Measurements from ENCODE around the gene CAPN2. TPM values are rescaled to one million over a fixed set of nuclear protein-coding genes. Genes with fewer than 3 reads are reported as not detected.

The CAPN2 gene
- total and polyA plus RNA-seq, 5 experiments from 2014 or later: 68.6 to 101 (median 72.2) TPM

DNA sequence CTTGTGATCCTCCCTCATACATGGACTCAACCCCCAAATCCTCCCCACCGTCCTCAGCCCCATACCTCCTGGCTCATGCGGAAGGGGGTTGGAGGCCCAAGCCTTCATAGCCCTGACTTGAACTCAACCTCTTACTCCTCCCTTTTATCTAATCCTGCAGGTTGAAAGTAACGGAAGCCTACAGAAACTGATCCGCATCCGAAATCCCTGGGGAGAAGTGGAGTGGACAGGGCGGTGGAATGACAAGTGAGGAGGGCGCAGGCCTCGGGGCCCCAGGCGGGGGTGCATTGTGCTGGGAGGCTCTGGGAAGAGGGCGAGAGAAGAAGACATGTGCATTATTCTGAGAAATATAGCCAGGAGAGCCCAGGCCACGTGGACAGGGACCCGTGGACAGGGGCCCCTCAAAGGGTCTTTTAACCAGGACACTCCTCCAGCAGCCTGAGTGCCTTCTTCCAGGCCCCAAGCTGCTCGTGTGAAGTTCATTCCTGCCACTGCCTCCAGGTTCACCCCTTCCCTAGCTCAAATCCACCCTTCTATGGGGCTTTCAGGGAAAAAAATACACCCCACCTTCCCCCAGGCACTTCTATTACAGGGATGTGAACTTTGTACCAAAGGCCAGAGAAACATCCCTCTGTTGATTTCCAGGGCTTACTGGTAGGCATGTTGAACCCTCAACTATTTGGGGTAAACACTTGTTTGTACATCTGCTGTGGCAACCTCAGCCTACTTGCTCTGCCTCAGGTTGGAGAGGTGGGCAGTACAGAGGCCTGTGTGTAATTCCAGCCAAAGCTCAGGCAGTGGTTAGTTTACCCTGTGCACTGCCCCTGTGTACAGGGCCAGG is 38.6 kb downstream of the CAPN2 start:
- peaks cover 5 to 67% (median 23%) of the 10 kb centered on the region in 3 donors for H3K36me3 Mint-ChIP-seq

DNA sequence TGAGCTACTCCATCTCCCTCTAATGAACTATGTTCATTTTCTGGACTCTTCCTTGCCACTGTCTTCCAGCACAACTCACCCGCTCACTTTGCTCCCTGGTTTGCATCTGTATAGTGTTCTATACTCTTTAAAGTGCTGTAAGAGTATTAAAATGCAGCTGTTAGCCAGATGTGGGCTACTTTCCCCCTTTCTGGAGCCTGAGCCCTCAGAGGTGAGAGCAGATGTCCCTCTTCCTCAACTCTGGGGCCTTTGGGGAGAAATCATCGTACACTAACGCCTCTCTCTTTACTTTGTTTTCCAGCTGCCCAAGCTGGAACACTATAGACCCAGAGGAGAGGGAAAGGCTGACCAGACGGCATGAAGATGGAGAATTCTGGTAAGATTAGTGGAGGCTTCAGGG is 39.4 kb downstream of the CAPN2 start:
- DNase-seq (no peak), ATAC-seq (no peak)
- peaks cover 6 to 17% (median 8%) of the 10 kb centered on the region in 4 donors for H3K4me1 Mint-ChIP-seq
- no peak overlapping the region for H3K4me3 Mint-ChIP-seq
- H3K27me3 Mint-ChIP-seq: no peaks in the 10 kb centered on the region
- H3K9me3 Mint-ChIP-seq: no peaks in the 10 kb centered on the region
- POLR2A ChIA-PET: interaction anchor here (0.6 to 1.0 kb wide), 2 partner anchors 40 to 92 kb away, joined by 3 read pairs; partner anchors contain the start of gene CAPN2
- H3K36me3 Mint-ChIP-seq: peaks cover 5 to 68% (median 23%) of the 10 kb centered on the region in 3 donors
- H3K27ac Mint-ChIP-seq: no peak overlapping the region

More for the DNA sequence above, 38.6 kb downstream of the CAPN2 start:
- Mint-ChIP-seq H3K27me3 (no peaks in the 10 kb centered on the region), H3K4me3 (peak overlapping the region in 1 of 10 donors; percentile 45), H3K4me1 (peaks cover 6 to 17% (median 8%) of the 10 kb centered on the region in 4 donors), H3K27ac (no peak overlapping the region), H3K9me3 (no peaks in the 10 kb centered on the region)
- POLR2A ChIA-PET: interaction anchor here (1.0 to 3.0 kb wide), 2 partner anchors 39 kb away, joined by 3 to 22 read pairs; partner anchors contain the start of gene CAPN2
- ATAC-seq (no peak), DNase-seq (no peak)

DNA sequence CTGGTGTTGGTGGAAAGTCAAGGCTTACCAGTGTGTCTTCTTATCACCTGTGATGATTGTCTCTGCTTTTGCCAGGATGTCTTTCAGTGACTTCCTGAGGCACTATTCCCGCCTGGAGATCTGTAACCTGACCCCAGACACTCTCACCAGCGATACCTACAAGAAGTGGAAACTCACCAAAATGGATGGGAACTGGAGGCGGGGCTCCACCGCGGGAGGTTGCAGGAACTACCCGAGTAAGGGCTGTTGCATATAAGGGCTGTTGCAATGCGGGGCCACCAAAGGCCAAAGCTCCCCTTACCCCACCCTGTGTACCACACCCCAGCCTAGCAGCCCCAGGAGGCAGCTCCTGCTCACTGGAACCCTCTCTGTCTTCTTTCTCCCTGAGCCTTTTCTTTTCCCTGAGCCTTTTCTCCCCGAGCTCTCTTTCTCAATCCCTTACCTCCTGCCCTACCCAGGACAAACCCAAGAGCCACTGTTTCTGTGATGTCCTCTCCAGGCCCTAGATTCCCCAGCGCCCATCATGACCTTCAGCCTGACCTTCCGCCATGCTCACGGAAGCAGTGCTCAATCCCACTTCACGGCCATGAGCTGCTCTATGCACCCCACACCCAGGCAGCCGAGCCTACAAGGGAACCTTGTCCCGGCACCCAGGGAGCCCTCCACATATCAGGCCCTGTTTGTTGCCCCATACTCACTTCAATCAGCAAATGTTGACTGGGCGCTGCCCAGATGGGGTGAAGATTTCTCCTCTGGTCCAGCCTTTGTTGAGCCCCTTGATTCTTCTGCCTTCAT is 40.6 kb downstream of the CAPN2 start:
- no peak for DNase-seq
- Mint-ChIP-seq H3K27me3 (no peaks in the 10 kb centered on the region), H3K36me3 (peaks cover 5 to 72% (median 23%) of the 10 kb centered on the region in 3 donors), H3K9me3 (no peaks in the 10 kb centered on the region), H3K27ac (peak overlapping the region in 3 of 10 donors; percentile 56 to 74 (median 64)), H3K4me1 (peaks cover 6 to 14% (median 6%) of the 10 kb centered on the region in 4 donors), H3K4me3 (no peak overlapping the region)
- POLR2A ChIA-PET: no interaction called here
- no peak for ATAC-seq

DNA sequence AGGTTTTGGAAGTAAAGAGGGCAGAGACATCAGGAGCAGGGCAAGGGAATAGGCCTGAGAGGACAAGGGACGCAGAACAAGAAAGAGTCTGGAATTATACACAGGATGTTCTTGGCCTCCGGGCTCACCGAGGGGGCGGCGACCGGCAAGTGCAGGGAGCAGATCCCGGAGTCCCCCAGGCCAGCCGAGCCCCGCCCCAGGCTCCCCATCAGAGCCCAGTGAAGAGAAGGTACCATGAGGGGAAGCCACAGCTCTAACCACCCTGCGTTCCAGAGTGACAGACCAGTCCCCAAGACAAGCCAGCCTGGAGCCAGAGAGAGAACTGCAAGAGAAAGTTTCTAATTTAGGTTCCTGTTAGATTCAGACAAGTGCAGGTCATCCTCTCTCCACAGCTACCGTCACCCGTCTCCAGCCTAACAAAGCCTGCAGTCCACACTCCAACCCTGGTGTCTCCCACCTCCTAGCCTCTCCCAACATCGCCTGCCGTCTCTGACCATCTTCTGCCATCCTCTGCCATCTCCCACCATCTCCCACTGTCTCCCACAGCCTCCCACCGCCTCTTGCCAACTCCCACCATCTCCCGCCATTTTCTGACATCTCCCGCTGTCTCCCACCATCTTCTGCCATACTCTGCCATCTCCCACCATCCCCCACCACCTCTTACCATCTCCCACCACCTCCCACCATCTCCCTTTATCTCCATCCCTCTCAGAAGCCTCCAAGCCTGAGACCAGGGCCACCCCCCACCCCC is 42.5 kb downstream of the CAPN2 start:
- Mint-ChIP-seq H3K27ac (no peak overlapping the region), H3K36me3 (peaks cover 5 to 87% (median 27%) of the 10 kb centered on the region in 3 donors), H3K4me3 (no peak overlapping the region), H3K9me3 (no peaks in the 10 kb centered on the region), H3K4me1 (peaks cover 0 to 5% (median 3%) of the 10 kb centered on the region in 4 donors), H3K27me3 (no peaks in the 10 kb centered on the region)
- no peak for DNase-seq
- POLR2A ChIA-PET: no interaction called here
- ATAC-seq: no peak

DNA sequence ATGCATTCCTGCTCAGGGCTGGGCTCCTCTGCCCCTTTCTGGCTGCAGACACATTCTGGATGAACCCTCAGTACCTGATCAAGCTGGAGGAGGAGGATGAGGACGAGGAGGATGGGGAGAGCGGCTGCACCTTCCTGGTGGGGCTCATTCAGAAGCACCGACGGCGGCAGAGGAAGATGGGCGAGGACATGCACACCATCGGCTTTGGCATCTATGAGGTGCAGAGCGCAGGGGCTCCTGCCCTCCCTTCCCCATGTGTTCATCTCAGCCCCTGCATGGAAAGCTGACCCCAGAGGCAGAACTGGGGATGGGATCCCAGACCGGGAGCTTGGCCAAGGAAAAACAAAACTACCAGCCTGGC is 43.1 kb downstream of the CAPN2 start:
- Mint-ChIP-seq H3K9me3 (no peaks in the 10 kb centered on the region), H3K4me1 (peaks cover 0 to 5% (median 0%) of the 10 kb centered on the region in 4 donors), H3K4me3 (no peak overlapping the region), H3K27ac (peak overlapping the region in 1 of 10 donors; percentile 34), H3K27me3 (no peaks in the 10 kb centered on the region), H3K36me3 (peaks cover 5 to 86% (median 22%) of the 10 kb centered on the region in 3 donors)
- POLR2A ChIA-PET: no interaction called here
- DNase-seq: no peak
- no peak for ATAC-seq

DNA sequence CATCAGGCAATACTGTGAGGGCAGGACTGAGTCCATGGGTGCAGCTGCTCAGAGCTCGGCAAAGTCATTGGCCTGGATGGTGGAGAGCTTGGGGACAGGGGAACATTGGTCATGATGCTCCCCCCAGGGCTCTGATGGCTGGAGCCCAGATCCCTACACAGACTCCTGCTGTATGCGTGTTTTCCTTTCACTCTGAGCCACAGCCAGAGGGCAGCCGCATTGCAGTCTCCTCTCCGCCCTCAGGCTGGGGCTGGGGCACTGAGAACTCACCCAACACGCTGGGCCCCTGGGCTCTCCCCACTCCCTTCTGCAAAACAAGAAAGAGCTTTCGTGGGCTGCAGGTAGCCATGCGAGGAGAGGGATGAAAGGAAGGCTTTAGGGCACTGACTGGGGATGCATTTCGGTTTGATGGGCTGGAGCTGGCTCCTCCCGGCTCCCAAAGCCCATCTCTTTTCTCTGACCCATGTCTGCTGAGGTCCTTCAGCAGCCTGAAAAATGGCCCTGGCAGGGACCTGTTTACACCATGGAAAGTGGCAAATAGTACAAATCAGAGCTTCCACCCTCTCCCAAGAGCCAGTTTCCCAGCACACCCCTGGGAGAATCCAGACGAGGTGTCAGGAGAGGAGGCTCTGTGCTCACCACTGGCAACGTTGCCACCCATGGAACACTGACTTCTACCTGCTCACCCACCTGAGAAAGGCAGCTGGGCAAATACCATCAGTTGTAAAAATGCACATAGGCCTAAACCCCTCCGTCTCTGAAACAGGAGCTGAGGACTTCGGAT is 43.8 kb downstream of the CAPN2 start:
- no peaks in the 10 kb centered on the region for H3K9me3 Mint-ChIP-seq
- DNase-seq: no peak
- ATAC-seq: no peak
- peak overlapping the region in 2 of 10 donors; percentile 37 to 38 for H3K27ac Mint-ChIP-seq
- H3K27me3 Mint-ChIP-seq: no peaks in the 10 kb centered on the region
- H3K4me1 Mint-ChIP-seq: peaks cover 0 to 5% (median 0%) of the 10 kb centered on the region in 4 donors
- H3K36me3 Mint-ChIP-seq: peaks cover 5 to 86% (median 18%) of the 10 kb centered on the region in 3 donors
- POLR2A ChIA-PET: no interaction called here
- no peak overlapping the region for H3K4me3 Mint-ChIP-seq

DNA sequence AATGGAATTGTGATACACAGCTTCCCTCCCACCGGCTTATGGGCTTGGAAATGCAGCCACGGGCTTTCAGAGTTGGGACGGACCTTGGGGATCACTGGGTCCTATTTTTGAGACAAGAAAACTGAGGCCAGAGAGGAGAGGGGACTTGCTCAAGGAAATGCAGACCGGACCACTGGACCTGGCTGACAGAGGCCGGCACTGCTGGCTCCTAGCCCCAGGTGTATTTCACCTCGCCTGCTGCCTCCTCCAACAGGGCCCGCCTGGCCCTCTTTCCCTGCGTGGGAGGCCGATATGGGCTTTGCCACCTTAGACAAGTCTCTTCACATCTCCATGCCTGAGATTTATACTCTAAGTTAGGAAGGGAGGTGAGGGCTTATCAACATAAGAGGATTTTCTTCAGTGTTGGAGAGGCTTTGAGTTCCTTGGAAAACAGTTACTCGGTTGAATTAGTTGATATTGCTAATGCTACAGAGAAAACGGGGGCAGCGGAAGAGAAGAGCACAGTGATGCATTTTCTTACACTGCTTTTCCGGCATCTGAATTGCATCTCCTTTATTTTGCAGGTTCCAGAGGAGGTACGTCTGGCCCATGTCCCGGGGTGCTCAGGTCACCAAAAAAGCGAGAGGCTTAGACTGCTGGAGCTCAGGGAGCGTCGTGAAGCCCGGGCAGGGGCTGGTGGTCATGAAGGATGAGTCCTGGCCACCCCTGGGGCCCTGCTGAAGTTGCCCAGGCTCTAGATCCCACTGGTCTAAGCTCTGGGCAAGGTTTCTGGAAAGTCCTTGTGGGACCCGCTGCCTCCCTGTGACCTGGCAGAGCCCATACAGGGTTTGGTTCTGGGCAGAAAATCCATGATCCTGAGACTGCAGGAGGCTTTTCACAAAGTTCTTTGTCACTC is 44.7 kb downstream of the CAPN2 start:
- Mint-ChIP-seq H3K27ac (peak overlapping the region in 1 of 10 donors; percentile 38), H3K9me3 (no peaks in the 10 kb centered on the region), H3K36me3 (peaks cover 0 to 86% (median 22%) of the 10 kb centered on the region in 3 donors), H3K27me3 (no peaks in the 10 kb centered on the region), H3K4me1 (peaks cover 0 to 5% (median 0%) of the 10 kb centered on the region in 4 donors), H3K4me3 (no peak overlapping the region)
- POLR2A ChIA-PET: no interaction called here
- DNase-seq (no peak), ATAC-seq (no peak)

DNA sequence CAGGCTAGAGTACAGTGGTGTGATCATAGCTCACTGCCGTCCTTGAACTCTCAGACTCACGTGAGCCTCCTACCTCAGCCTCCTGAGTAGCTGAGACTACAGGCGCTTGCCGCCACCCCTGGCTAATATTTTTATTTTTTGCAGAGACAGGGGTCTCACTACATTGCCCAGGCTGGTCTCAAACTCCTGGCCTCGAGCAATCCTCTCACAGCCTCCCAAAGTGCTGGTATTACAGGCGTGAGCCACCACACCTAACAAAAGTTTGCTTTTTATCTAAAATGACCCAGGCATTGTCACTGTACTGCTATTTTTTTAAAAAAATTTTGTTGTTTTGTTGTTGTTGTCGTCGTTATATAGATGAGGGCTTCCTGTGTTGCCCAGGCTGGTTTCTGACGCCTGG is 46.4 kb downstream of the CAPN2 start:
- no peak for ATAC-seq
- no peaks in the 10 kb centered on the region for H3K27me3 Mint-ChIP-seq
- peaks cover 5 to 84% (median 23%) of the 10 kb centered on the region in 3 donors for H3K36me3 Mint-ChIP-seq
- POLR2A ChIA-PET: no interaction called here
- H3K4me1 Mint-ChIP-seq: peaks cover 0 to 2% (median 0%) of the 10 kb centered on the region in 4 donors
- DNase-seq: no peak
- no peak overlapping the region for H3K4me3 Mint-ChIP-seq
- no peaks in the 10 kb centered on the region for H3K9me3 Mint-ChIP-seq
- H3K27ac Mint-ChIP-seq: peak overlapping the region in 1 of 10 donors; percentile 18

DNA sequence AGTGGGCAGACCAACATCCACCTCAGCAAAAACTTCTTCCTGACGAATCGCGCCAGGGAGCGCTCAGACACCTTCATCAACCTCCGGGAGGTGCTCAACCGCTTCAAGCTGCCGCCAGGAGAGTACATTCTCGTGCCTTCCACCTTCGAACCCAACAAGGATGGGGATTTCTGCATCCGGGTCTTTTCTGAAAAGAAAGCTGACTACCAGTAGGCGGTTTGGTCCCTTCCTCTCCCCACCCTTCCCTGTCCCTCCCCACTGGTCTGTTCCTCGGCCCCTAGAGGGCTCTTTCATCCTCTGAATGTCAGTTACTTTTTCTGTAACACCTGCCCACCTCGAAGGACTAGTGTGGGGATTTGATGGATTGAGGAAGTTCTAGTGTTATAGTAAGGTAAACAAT is 46.9 kb downstream of the CAPN2 start:
- Mint-ChIP-seq H3K4me1 (peaks cover 0 to 2% (median 0%) of the 10 kb centered on the region in 4 donors), H3K27me3 (no peaks in the 10 kb centered on the region), H3K27ac (peak overlapping the region in 1 of 10 donors; percentile 27), H3K4me3 (no peak overlapping the region), H3K9me3 (no peaks in the 10 kb centered on the region), H3K36me3 (peaks cover 5 to 86% (median 20%) of the 10 kb centered on the region in 3 donors)
- POLR2A ChIA-PET: no interaction called here
- no peak for DNase-seq
- ATAC-seq: no peak

DNA sequence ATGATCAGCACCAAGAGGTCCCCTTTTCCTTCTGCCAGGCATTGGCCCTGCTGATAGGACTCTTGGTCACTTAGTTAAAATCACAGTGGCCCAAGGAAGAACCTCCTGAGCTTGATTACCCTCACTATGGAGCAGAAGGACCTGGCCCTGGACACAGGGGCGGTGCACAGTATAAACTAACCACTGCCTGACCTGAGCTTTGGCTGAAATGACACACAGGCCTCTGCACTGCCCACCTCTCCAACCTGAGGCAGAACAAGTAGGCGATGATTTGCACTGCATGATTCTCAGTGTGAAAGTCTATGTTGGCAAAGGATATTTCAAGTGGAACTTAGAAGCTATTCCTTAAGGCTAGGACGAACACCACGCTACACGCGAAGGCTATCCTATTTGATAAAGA is 48.5 kb downstream of the CAPN2 start:
- no peaks in the 10 kb centered on the region for H3K27me3 Mint-ChIP-seq
- ATAC-seq: no peak
- POLR2A ChIA-PET: no interaction called here
- H3K36me3 Mint-ChIP-seq: peaks cover 5 to 89% (median 20%) of the 10 kb centered on the region in 3 donors
- DNase-seq: no peak
- no peak overlapping the region for H3K27ac Mint-ChIP-seq
- no peaks in the 10 kb centered on the region for H3K4me1 Mint-ChIP-seq
- H3K4me3 Mint-ChIP-seq: peak overlapping the region in 1 of 10 donors; percentile 20
- no peaks in the 10 kb centered on the region for H3K9me3 Mint-ChIP-seq

DNA sequence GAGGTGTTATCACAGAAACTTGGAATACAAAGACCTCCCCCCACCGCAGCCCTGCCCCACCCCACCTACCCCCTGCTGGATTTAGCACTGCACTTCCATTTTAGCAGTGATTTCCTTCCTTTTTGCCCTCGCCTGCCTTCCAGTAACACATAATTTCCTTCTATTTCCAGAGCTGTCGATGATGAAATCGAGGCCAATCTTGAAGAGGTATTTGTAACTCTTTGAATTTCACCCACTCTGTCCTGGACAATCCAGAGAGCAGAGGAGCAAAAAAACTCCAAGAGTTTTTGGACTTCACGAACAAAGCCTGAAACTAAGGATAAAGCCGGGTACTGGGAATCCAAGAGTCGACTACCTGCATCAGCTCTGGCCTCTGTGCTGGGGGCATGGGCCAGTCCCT is 49.1 kb downstream of the CAPN2 start:
- no peak for ATAC-seq
- POLR2A ChIA-PET: no interaction called here
- Mint-ChIP-seq H3K27ac (no peak overlapping the region), H3K4me3 (no peak overlapping the region), H3K4me1 (no peaks in the 10 kb centered on the region), H3K27me3 (no peaks in the 10 kb centered on the region), H3K9me3 (no peaks in the 10 kb centered on the region), H3K36me3 (peaks cover 5 to 90% (median 26%) of the 10 kb centered on the region in 3 donors)
- DNase-seq: no peak

Measured in naive thymus-derived CD8-positive, alpha-beta T cell (primary cell).